Fibroblast of lung (primary cell): ENCODE measurements around the gene CNST. TPM values are rescaled to one million over a fixed set of nuclear protein-coding genes. Genes with fewer than 3 reads are reported as not detected.

Experiments
- DNase-seq, 2 donors: peaks; one replicate each; pipeline versions ENCODE4 v3.0.0 to v3.0.0-alpha.2; 2010; ENCODE audit warnings: low read depth in 2 of 2
- H2AFZ ChIP-seq: 2 replicates; pipeline ENCODE4 v1.5.1; 2012; ENCODE audit warnings: low read length, control low read depth, inconsistent platforms
- H3K27ac ChIP-seq: 2 replicates; pipeline ENCODE4 v1.5.1; 2011; ENCODE audit warnings: low read length, control low read depth; ENCODE audit not compliant: insufficient read depth
- H3K27me3 ChIP-seq: 2 replicates; pipeline ENCODE4 v1.5.1; 2011; ENCODE audit warnings: mild to moderate bottlenecking, low read length; ENCODE audit not compliant: control insufficient read depth, insufficient read depth
- H3K36me3 ChIP-seq: 2 replicates; pipeline ENCODE4 v1.5.1; 2011; ENCODE audit warnings: low read length; ENCODE audit not compliant: control insufficient read depth, insufficient read depth
- H3K4me1 ChIP-seq: 2 replicates; pipeline ENCODE4 v1.5.1; 2011; ENCODE audit warnings: low read length; ENCODE audit not compliant: control insufficient read depth, insufficient read depth; ENCODE audit errors: extremely low read depth
- H3K4me2 ChIP-seq: 2 replicates; pipeline ENCODE4 v1.5.1; 2011; ENCODE audit warnings: low read length, control low read depth; ENCODE audit not compliant: insufficient read depth; ENCODE audit errors: extremely low read depth
- H3K4me3 ChIP-seq, 4 experiments: fragments of 200-600 bp in 1 of 4; sonication (generic) in 1 of 4; replicated peaks in 1 of 4; 2 replicates each; pipeline ENCODE4 v1.5.1; 2011 to 2016; ENCODE audit warnings: low read length in 4 of 4, low read depth in 3 of 4, mild to moderate bottlenecking in 3 of 4, control low read depth in 2 of 4, inconsistent platforms in 1 of 4, mixed read lengths in 1 of 4; ENCODE audit not compliant: insufficient read depth in 1 of 4; ENCODE audit errors: control extremely low read depth in 1 of 4
- H3K79me2 ChIP-seq: 2 replicates; pipeline ENCODE4 v1.5.1; 2012; ENCODE audit warnings: mild to moderate bottlenecking, low read length, inconsistent platforms; ENCODE audit not compliant: control insufficient read depth, insufficient read depth
- H3K9ac ChIP-seq: 2 replicates; pipeline ENCODE4 v1.5.1; 2011; ENCODE audit warnings: mild to moderate bottlenecking, low read length, control low read depth; ENCODE audit not compliant: insufficient read depth
- H3K9me3 ChIP-seq: 2 replicates; pipeline ENCODE4 v1.5.1; 2012; ENCODE audit warnings: low read depth, low read length; ENCODE audit not compliant: control insufficient read depth, insufficient read depth
- H4K20me1 ChIP-seq: 2 replicates; pipeline ENCODE4 v1.5.1; 2011; ENCODE audit warnings: low read length; ENCODE audit not compliant: control insufficient read depth, insufficient read depth; ENCODE audit errors: extremely low read depth
- CTCF ChIP-seq, 2 donors: IDR thresholded peaks in 1 of 2; conservative IDR thresholded peaks in 1 of 2; 1 replicate in 1 of 2; 2 replicates in 1 of 2; pipeline ENCODE4 v1.5.1; 2011 to 2012; ENCODE audit warnings: low read length in 2 of 2, control low read depth in 1 of 2, inconsistent platforms in 1 of 2, low read depth in 1 of 2, mild to moderate bottlenecking in 1 of 2
- EZH2 ChIP-seq: IDR thresholded peaks from 2 replicates; pipeline ENCODE4 v1.5.1; 2012; ENCODE audit warnings: low read length, control low read depth, mild to moderate bottlenecking; ENCODE audit errors: missing control alignments
- polyA minus RNA-seq: library from RNA; depleted of rRNA, polyadenylated mRNA; stranded (reverse); fragments of >200 nt; gene quantifications from 2 replicates; pipeline ENCODE4 v1.2.3, GENCODE V29; 2011; ENCODE audit warnings: low replicate concordance
- polyA plus RNA-seq, 2 donors: library from polyadenylated mRNA; depleted of rRNA in 1 of 2; stranded (reverse) in 1 of 2; unstranded in 1 of 2; fragments of >200 nt; gene quantifications; 2 replicates each; pipeline ENCODE4 v1.2.1, GENCODE V29; 2011 to 2012; ENCODE audit warnings: missing spikeins in 1 of 2
- total RNA-seq: library from RNA; depleted of rRNA; stranded (reverse); fragments of >200 nt; gene quantifications from 2 replicates; pipeline ENCODE4 v1.2.1, GENCODE V29; 2014

CNST gene
- 20.0 and 26.9 TPM in 2 replicates for total RNA-seq
- polyA plus RNA-seq = 20.2 and 33.9 TPM in 2 replicates
- polyA plus RNA-seq (2012) = 12.6 and 18.7 TPM in 2 replicates
- 5.6 and 11.3 TPM in 2 replicates for polyA minus RNA-seq

- Histone ChIP-seq H2AFZ (peak within 1 kb of the TSS; percentile 44), H3K79me2 (peaks cover 68% of the 10 kb centered on the region), H4K20me1 (no peaks in the 10 kb centered on the region), H3K9me3 (no peaks in the 10 kb centered on the region), H3K9ac (peak within 1 kb of the TSS; percentile 91), H3K27ac (peak within 1 kb of the TSS; percentile 97), H3K4me1 (peaks cover 7% of the 10 kb centered on the region), H3K36me3 (peaks cover 2% of the 10 kb centered on the region), H3K4me2 (peak within 1 kb of the TSS; percentile 82), H3K4me3 (peak within 1 kb of the TSS; percentile 95 to 99 (median 96)), H3K27me3 (no peaks in the 10 kb centered on the region)
- TF ChIP-seq CTCF (conservative IDR thresholded peaks at IDR 0.05 in 1 of 2, IDR thresholded peaks at IDR 0.05 in 1 of 2; ENCODE audit: low read depth in 1 of 2, low read length in 2 of 2) (no peak), EZH2 (no peak)
- DNase-seq = peak; percentile 99
Measured at GRCh38 chr1:246566128-246566812, at the start of gene CNST, which contains the start of gene TFB2M. Gene CNST, plus strand, starts transcription at chr1:246566456. Its CDS starts 25,107 bp downstream, at chr1:246591563. Gene TFB2M, minus strand, starts transcription at chr1:246566261. Its CDS starts 123 bp downstream, at chr1:246566138.

- no peaks in the 10 kb centered on the region for H3K27me3 ChIP-seq
- no peak overlapping the region for H3K27ac ChIP-seq
- TF ChIP-seq CTCF (conservative IDR thresholded peaks at IDR 0.05 in 1 of 2, IDR thresholded peaks at IDR 0.05 in 1 of 2; ENCODE audit: low read depth in 1 of 2, low read length in 2 of 2) = no peak
- no peak for TF ChIP-seq EZH2
- no peak overlapping the region for H3K4me3 ChIP-seq
- DNase-seq = no peak
- no peaks in the 10 kb centered on the region for H3K79me2 ChIP-seq
- H3K4me2 ChIP-seq = no peak overlapping the region
- no peaks in the 10 kb centered on the region for H3K9me3 ChIP-seq
- H3K4me1 ChIP-seq = no peaks in the 10 kb centered on the region
- no peak overlapping the region for H2AFZ ChIP-seq
- H3K36me3 ChIP-seq = no peaks in the 10 kb centered on the region
- H3K9ac ChIP-seq = no peak overlapping the region
- no peaks in the 10 kb centered on the region for H4K20me1 ChIP-seq
Measured at GRCh38 chr1:246517391-246517790, 48.9 kb upstream of the CNST start.

- Histone ChIP-seq H3K79me2 (no peaks in the 10 kb centered on the region), H3K4me1 (no peaks in the 10 kb centered on the region), H2AFZ (no peak overlapping the region), H3K9me3 (no peaks in the 10 kb centered on the region), H3K27ac (no peak overlapping the region), H3K9ac (no peak overlapping the region), H4K20me1 (no peaks in the 10 kb centered on the region), H3K4me3 (no peak overlapping the region), H3K4me2 (no peak overlapping the region), H3K36me3 (no peaks in the 10 kb centered on the region), H3K27me3 (no peaks in the 10 kb centered on the region)
- DNase-seq = no peak
- TF ChIP-seq EZH2 (no peak), CTCF (conservative IDR thresholded peaks at IDR 0.05 in 1 of 2, IDR thresholded peaks at IDR 0.05 in 1 of 2; ENCODE audit: low read depth in 1 of 2, low read length in 2 of 2) (no peak)
Measured at GRCh38 chr1:246518456-246519205, 47.6 kb upstream of the CNST start.
